ENCODE measurements around the gene IL17RD. TPM values are rescaled to one million over a fixed set of nuclear protein-coding genes. Genes with fewer than 3 reads are reported as not detected.

Gene IL17RD
- total RNA-seq, 1 donor from 2014 or later: 2.9 TPM

GRCh38 chr3:57110798-57111197 lies 54.4 kb downstream of the IL17RD start:
- H3K27me3 Mint-ChIP-seq (ENCODE audit: unreplicated experiment): peaks cover 12% of the 10 kb centered on the region
- H3K27ac Mint-ChIP-seq (ENCODE audit: unreplicated experiment): no peak overlapping the region

GRCh38 chr3:57110214-57110613 lies 54.9 kb downstream of the IL17RD start:
- TF ChIP-seq CTCF (IDR thresholded peaks at IDR 0.05): no peak
- peaks cover 3% of the 10 kb centered on the region for H3K4me1 Mint-ChIP-seq (ENCODE audit: unreplicated experiment)
- H3K27ac Mint-ChIP-seq (ENCODE audit: unreplicated experiment): no peak overlapping the region

More at GRCh38 chr3:57110798-57111197, 54.4 kb downstream of the IL17RD start:
- Mint-ChIP-seq H3K36me3 (ENCODE audit: unreplicated experiment) (no peaks in the 10 kb centered on the region), H3K4me1 (ENCODE audit: unreplicated experiment) (peaks cover 3% of the 10 kb centered on the region), H3K9me3 (ENCODE audit: unreplicated experiment) (no peaks in the 10 kb centered on the region), H3K4me3 (ENCODE audit: unreplicated experiment) (no peak overlapping the region)
- DNase-seq (ENCODE audit: extremely low spot score, unreplicated experiment): no peak
- no peak for TF ChIP-seq CTCF (IDR thresholded peaks at IDR 0.05)

GRCh38 chr3:57109437-57110199 lies 55.5 kb downstream of the IL17RD start:
- no peak overlapping the region for H3K27ac Mint-ChIP-seq (ENCODE audit: unreplicated experiment)
- H3K36me3 Mint-ChIP-seq (ENCODE audit: unreplicated experiment): no peaks in the 10 kb centered on the region
- TF ChIP-seq CTCF (IDR thresholded peaks at IDR 0.05): no peak
- H3K4me3 Mint-ChIP-seq (ENCODE audit: unreplicated experiment): no peak overlapping the region
- no peaks in the 10 kb centered on the region for H3K9me3 Mint-ChIP-seq (ENCODE audit: unreplicated experiment)
- peaks cover 12% of the 10 kb centered on the region for H3K27me3 Mint-ChIP-seq (ENCODE audit: unreplicated experiment)
- no peak for DNase-seq (ENCODE audit: extremely low spot score, unreplicated experiment)
- H3K4me1 Mint-ChIP-seq (ENCODE audit: unreplicated experiment): peaks cover 3% of the 10 kb centered on the region

More at GRCh38 chr3:57110214-57110613, 54.9 kb downstream of the IL17RD start:
- Mint-ChIP-seq H3K4me3 (ENCODE audit: unreplicated experiment) (no peak overlapping the region), H3K27me3 (ENCODE audit: unreplicated experiment) (peaks cover 12% of the 10 kb centered on the region), H3K9me3 (ENCODE audit: unreplicated experiment) (no peaks in the 10 kb centered on the region), H3K36me3 (ENCODE audit: unreplicated experiment) (no peaks in the 10 kb centered on the region)
- no peak for DNase-seq (ENCODE audit: extremely low spot score, unreplicated experiment)

GRCh38 chr3:57108684-57109083 lies 56.5 kb downstream of the IL17RD start:
- TF ChIP-seq CTCF (IDR thresholded peaks at IDR 0.05): no peak
- H3K4me1 Mint-ChIP-seq (ENCODE audit: unreplicated experiment): peaks cover 3% of the 10 kb centered on the region
- no peak overlapping the region for H3K27ac Mint-ChIP-seq (ENCODE audit: unreplicated experiment)

GRCh38 chr3:57105585-57105984 lies 59.6 kb downstream of the IL17RD start:
- Mint-ChIP-seq H3K4me1 (ENCODE audit: unreplicated experiment) (no peaks in the 10 kb centered on the region), H3K27ac (ENCODE audit: unreplicated experiment) (no peak overlapping the region), H3K36me3 (ENCODE audit: unreplicated experiment) (no peaks in the 10 kb centered on the region), H3K9me3 (ENCODE audit: unreplicated experiment) (no peaks in the 10 kb centered on the region), H3K4me3 (ENCODE audit: unreplicated experiment) (no peak overlapping the region), H3K27me3 (ENCODE audit: unreplicated experiment) (peaks cover 6% of the 10 kb centered on the region)
- TF ChIP-seq CTCF (IDR thresholded peaks at IDR 0.05): no peak
- no peak for DNase-seq (ENCODE audit: extremely low spot score, unreplicated experiment)

More at GRCh38 chr3:57108684-57109083, 56.5 kb downstream of the IL17RD start:
- H3K27me3 Mint-ChIP-seq (ENCODE audit: unreplicated experiment): peaks cover 12% of the 10 kb centered on the region
- H3K9me3 Mint-ChIP-seq (ENCODE audit: unreplicated experiment): no peaks in the 10 kb centered on the region
- H3K4me3 Mint-ChIP-seq (ENCODE audit: unreplicated experiment): no peak overlapping the region
- no peak for DNase-seq (ENCODE audit: extremely low spot score, unreplicated experiment)
- no peaks in the 10 kb centered on the region for H3K36me3 Mint-ChIP-seq (ENCODE audit: unreplicated experiment)

Measured in osteocyte (in vitro differentiated cells).